DND-41 (cell line): ENCODE results near the gene TBC1D1.

Experiments
- ATAC-seq: fragments of 200-7000 bp; cut with Tn5 transposase; 3 replicates; pipeline ENCODE4 v1.9.1; 2021; ENCODE audit warnings: low read depth; ENCODE audit not compliant: insufficient read depth
- DNase-seq: peaks from one replicate; pipeline ENCODE4 v3.0.0-alpha.2; 2020
- H2AFZ ChIP-seq: 2 replicates; pipeline ENCODE4 v1.6.0; 2012; ENCODE audit warnings: low read depth, low read length
- H3K27ac ChIP-seq: 2 replicates; pipeline ENCODE4 v1.5.1; 2012; ENCODE audit warnings: low read length, inconsistent platforms
- H3K27me3 ChIP-seq: fragments of 200-600 bp; sonication (generic); 2 replicates; pipeline ENCODE4 v1.6.0; 2012; ENCODE audit warnings: low read length, mild to moderate bottlenecking, inconsistent platforms; ENCODE audit not compliant: insufficient read depth, poor library complexity
- H3K36me3 ChIP-seq: 2 replicates; pipeline ENCODE4 v1.5.1; 2012; ENCODE audit warnings: low read length, inconsistent platforms; ENCODE audit not compliant: insufficient read depth
- H3K4me1 ChIP-seq: 2 replicates; pipeline ENCODE4 v1.5.1; 2012; ENCODE audit warnings: mild to moderate bottlenecking, low read length; ENCODE audit not compliant: insufficient read depth
- H3K4me2 ChIP-seq: 2 replicates; pipeline ENCODE4 v1.6.0; 2012; ENCODE audit warnings: mild to moderate bottlenecking, moderate library complexity, low read length, inconsistent platforms; ENCODE audit not compliant: insufficient read depth
- H3K4me3 ChIP-seq, 2 experiments: fragments of 200-600 bp in 1 of 2; shearing (Covaris generic) in 1 of 2; 2 replicates each; pipeline ENCODE4 v1.5.1; 2012 to 2016; ENCODE audit warnings: inconsistent platforms in 2 of 2, low read length in 2 of 2, mild to moderate bottlenecking in 2 of 2, low read depth in 1 of 2, moderate library complexity in 1 of 2
- H3K79me2 ChIP-seq: 2 replicates; pipeline ENCODE4 v1.6.0; 2012; ENCODE audit warnings: low read length, inconsistent platforms; ENCODE audit not compliant: insufficient read depth
- H3K9ac ChIP-seq: 2 replicates; pipeline ENCODE4 v1.6.0; 2012; ENCODE audit warnings: low read depth, mild to moderate bottlenecking, inconsistent platforms, low read length, moderate library complexity
- H3K9me3 ChIP-seq: 2 replicates; pipeline ENCODE4 v1.5.1; 2012; ENCODE audit warnings: low read length, moderate library complexity, mild to moderate bottlenecking, inconsistent platforms; ENCODE audit not compliant: insufficient read depth, severe bottlenecking
- H4K20me1 ChIP-seq: 2 replicates; pipeline ENCODE4 v1.6.0; 2012; ENCODE audit warnings: low read length; ENCODE audit not compliant: insufficient read depth
- CTCF ChIP-seq: IDR thresholded peaks from 2 replicates; pipeline ENCODE4 v1.5.1; 2012; ENCODE audit warnings: borderline replicate concordance, low read length, moderate library complexity, mild to moderate bottlenecking; ENCODE audit not compliant: poor library complexity, severe bottlenecking; ENCODE audit errors: extremely low read depth
- EZH2 ChIP-seq: IDR thresholded peaks from 3 replicates; pipeline ENCODE4 v1.6.1; 2012; ENCODE audit warnings: borderline replicate concordance, low read depth, mild to moderate bottlenecking, moderate library complexity, low read length, inconsistent platforms; ENCODE audit not compliant: severe bottlenecking

The TBC1D1 gene

DNA sequence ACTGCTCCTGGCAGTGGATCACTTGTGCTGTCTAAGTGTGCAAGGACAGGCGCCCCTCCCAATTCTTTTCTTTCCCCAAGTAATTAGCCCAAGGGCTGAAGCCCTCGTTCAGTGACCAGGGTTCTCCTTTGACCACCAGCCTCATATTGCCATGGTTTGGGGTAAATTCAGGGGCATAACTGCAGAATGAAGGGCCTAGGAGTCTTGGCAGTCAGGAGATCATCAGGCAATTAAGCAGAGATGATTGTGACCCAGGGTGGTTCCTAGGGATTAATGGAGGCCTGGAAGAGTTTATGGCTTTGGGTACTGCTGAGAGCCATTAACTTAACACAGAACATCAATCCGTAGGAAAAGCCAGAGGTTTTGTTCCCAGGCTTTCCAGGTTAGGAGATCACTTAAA is 240.0 kb downstream of the TBC1D1 start:
- Histone ChIP-seq H3K9me3 (no peaks in the 10 kb centered on the region), H3K27ac (no peak overlapping the region), H3K4me2 (no peak overlapping the region), H4K20me1 (no peaks in the 10 kb centered on the region), H3K27me3 (no peaks in the 10 kb centered on the region), H3K79me2 (no peaks in the 10 kb centered on the region), H3K9ac (no peak overlapping the region), H3K36me3 (peaks cover 56% of the 10 kb centered on the region), H3K4me3 (no peak overlapping the region), H2AFZ (no peak overlapping the region), H3K4me1 (no peaks in the 10 kb centered on the region)
- TF ChIP-seq EZH2 (no peak), CTCF (no peak)
- DNase-seq: no peak
- ATAC-seq: no peak

- H3K4me1 ChIP-seq: no peaks in the 10 kb centered on the region
- H3K4me3 ChIP-seq: no peak overlapping the region
These were observed 240.6 kb downstream of the TBC1D1 start for GRCh38 chr4:38131371-38132091.

DNA sequence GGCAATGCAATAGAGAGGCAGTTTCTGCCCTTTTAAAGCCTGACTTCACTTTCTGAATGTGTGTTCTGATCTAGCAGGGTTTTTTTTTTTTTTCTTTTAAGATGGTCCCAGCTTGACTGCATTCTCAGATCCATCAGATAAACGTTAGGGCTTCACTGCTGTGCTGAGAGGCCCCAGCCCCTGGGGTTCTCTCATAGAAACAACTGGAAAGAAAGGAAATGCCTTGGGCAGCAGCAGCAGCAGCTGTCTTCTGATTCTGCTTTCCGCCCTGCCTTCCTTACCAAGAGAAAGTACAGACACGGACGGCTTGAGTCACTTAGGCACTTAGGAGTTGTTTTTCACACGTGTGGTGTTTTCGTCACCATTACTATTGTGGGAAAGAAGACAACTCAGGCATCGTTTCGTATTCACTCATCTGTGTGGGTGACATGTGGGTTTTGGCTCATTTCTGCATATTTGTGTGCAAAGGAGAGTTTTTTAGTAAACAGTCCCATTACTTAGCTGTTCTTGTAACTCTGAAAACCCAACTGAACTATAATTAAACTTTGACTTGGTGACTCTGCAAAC is 241.3 kb downstream of the TBC1D1 start:
- Histone ChIP-seq H4K20me1 (no peaks in the 10 kb centered on the region), H3K9me3 (no peaks in the 10 kb centered on the region), H3K36me3 (peaks cover 59% of the 10 kb centered on the region), H2AFZ (no peak overlapping the region), H3K9ac (no peak overlapping the region), H3K27me3 (no peaks in the 10 kb centered on the region), H3K4me2 (no peak overlapping the region), H3K4me1 (no peaks in the 10 kb centered on the region), H3K4me3 (no peak overlapping the region), H3K79me2 (no peaks in the 10 kb centered on the region), H3K27ac (no peak overlapping the region)
- DNase-seq (peak; percentile 54), ATAC-seq (peak; percentile 74)
- no peak for TF ChIP-seq EZH2
- no peak for TF ChIP-seq CTCF

More at GRCh38 chr4:38131371-38132091, 240.6 kb downstream of the TBC1D1 start:
- Histone ChIP-seq H2AFZ (no peak overlapping the region), H3K27ac (no peak overlapping the region), H4K20me1 (no peaks in the 10 kb centered on the region), H3K4me2 (no peak overlapping the region), H3K9me3 (no peaks in the 10 kb centered on the region), H3K79me2 (no peaks in the 10 kb centered on the region), H3K36me3 (peaks cover 56% of the 10 kb centered on the region), H3K27me3 (no peaks in the 10 kb centered on the region), H3K9ac (no peak overlapping the region)
- DNase-seq: peak; percentile 29
- no peak for TF ChIP-seq CTCF
- no peak for TF ChIP-seq EZH2
- ATAC-seq: peak; percentile 51
